ENCODE results near the gene KCNMA1. TPM values are rescaled to one million over a fixed set of nuclear protein-coding genes. Genes with fewer than 3 reads are reported as not detected.

Gene KCNMA1
- total RNA-seq, 1 donor from 2014 or later = 20.6 TPM

DNA sequence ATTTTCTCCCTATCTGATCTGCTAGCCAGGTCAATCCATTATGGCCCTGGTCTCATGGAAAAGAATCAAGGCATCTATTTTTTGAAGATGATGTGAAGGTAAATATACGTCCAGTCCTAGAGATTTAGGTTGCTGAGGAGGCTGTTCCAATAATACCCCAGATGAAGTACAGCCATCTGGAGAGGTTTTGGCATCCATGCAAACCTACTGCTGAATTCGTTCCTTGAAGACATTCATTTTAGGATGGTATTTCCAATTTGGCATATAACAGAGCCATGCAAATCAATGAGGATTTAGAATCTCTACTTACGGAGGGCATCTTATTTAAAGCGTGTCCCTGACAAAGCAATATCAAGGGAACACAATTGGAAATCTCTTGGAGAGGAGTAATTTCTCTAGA, 465.5 kb downstream of the KCNMA1 start:
- no peak for DNase-seq (ENCODE audit: low spot score)

DNA sequence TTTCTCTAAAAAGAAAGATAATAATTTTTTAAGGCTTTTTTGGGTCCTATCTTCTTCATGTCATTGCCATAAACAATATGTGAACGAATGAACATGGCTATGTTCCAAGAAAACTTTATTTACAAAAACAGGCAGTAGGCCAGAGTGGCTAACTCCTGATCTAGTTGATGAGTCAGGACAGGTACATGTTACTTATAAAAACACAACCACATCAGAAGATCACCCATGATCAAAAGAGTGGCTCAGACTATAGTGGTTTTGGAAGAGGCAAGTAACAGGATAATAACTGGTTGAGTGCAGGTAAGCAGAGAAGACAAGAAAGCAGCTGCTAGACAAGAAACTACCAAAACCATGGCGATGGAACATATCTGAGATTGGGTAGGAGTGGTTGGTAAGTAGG, 468.7 kb downstream of the KCNMA1 start:
- no peak for DNase-seq (ENCODE audit: low spot score)

DNA sequence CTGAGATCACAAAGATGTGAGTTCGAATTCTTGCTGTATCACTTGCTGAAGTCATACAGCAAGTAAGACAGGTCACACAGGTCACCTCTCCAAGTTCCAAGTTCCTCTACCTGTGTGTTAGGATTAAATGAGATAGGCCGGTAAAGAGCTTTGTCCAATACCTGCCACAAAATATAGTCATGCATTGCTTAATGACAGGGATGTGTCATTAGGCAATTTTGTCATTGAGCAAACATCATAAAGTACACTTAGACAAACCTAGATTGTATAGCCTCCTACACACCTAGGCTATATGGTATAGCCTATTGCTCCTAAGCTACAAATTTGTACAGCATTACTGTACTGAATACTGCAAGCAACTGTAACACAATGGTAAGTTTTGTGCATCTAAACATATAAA, 469.4 kb downstream of the KCNMA1 start:
- no peak for DNase-seq (ENCODE audit: low spot score)

DNA sequence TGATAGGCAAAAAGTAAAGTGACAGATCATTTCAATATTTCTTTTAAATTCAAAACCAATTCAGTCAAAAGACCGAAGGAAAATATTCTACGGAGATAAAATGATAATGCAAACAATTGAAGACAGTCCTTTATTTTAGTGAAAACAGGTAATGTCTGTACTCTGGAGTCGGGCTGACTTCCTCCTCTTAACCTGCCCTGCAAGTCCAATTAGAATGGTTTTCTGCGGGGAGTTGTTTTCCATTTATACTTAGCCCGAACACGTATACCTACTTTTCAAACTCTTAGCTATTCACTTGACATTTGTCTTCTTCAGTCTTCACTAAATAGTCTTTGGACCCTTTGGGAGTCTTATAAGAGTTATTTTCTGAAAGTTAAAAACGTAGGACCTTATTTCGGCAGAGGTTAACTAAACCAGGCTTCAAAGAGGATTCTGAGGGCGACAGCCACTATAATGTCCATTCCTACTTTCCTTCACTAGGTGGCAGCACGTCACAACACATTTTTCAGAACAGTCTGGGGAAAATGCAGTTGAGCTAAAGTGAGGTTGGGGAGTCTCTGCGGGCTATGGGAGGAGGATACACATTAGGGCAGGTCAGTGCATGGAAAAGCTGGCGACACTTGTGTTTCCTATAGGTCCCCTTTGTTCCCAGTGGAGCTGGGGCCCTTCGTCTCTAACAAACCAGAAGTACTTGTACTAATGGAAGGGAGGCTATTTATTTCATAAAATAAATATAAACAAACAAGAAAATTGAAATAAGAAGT, 472.0 kb downstream of the KCNMA1 start:
- DNase-seq (ENCODE audit: low spot score) = no peak

DNA sequence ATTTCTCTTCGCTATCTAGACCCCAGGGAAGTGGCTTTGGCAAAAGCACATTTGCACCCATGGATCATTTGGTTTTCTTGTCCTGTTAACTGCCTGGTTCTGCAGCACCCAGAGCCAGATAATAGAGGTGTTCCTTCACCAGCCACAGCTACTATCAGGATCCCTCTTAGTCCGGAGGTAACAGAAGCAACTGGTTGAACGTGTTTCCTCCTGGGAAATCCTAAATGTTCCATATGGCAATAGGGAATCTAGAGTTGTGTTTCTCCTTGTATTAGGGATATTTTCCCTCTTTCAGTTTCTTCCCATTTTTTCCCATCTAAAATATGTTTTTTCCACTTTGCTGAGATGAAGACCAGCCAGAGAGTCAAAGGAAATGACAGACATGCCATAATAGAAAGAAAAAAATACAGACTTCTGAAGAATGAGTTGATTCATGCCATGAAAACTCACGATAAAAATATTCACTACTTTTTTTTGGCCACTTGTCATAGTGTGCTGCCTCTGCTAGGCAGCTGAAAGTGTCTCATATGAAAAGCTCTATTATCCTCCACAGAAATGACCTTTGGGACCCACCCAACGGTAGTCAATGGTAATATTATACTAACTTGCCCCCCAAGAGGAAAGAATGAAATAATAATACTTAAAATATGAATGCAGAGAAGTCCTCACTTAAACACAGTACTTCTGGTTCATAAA, 472.8 kb downstream of the KCNMA1 start:
- DNase-seq (ENCODE audit: low spot score) = no peak

DNA sequence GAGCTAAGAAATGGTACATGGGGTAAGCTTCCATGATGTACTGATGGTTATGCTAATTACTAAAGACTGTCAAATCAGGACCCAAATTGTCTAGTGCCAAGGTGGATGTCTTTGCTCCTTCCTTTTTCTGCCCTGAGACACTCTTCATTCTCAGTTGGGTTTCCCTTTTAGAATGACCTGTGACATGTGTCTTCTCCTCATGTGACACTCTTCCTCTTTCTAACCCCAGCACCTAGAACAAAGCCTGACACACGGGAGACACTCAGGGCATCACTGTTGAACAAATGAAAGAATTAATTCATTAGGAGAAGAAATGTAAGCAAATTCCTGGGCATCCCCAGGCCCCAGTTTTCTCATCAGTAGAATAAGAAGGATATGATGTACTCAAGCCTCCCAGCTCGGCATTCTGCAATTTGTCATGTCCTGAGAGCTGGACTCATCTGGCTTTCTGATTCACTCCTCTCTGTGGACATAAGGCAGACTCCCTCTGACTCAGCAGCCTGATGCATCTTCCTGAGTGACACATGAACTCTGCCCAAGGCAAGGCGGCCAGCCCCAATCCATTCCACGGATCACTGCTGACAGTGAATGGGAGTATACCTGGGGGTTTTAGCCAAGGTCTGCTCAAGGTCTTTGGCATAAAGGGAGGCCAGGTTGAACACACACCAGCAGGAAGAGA, 473.8 kb downstream of the KCNMA1 start:
- no peak for DNase-seq (ENCODE audit: low spot score)

DNA sequence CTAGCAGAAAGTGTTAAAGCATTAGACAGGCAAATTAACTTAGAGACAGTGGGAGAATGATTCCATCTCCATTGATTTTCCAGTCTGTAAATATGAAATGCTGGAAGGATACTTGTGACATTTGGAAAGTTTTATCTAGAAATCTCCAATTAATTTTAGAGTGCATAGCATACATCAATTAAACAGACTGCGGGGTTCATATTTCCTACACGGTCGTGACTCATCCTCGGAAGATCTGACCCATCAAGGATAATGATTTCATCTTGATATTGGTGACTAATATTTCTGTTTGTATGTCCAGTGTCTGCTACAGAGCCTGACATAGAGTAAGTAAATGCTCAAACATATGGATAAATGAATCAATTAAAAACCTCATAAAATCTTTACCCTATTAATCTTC, 474.9 kb downstream of the KCNMA1 start:
- DNase-seq (ENCODE audit: low spot score) = no peak

DNA sequence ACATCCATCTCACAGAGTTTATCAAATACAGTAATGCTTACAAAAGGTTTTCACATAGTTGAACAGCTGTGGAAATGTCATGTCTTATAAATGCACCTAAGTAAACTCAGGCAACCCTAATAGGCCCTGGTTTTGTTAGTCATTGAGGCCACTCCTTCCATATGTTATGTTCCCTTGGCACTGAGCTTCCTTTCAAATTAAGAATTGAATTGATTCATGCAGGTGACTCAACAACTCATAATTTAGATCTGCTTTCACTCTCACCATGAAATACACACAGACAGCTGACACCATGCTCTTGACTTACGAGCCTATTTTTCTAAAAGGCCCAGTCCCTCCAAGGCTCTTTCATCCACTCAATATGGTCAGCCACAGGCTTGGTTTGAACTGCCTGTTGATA, 476.9 kb downstream of the KCNMA1 start:
- DNase-seq (ENCODE audit: low spot score) = no peak

DNA sequence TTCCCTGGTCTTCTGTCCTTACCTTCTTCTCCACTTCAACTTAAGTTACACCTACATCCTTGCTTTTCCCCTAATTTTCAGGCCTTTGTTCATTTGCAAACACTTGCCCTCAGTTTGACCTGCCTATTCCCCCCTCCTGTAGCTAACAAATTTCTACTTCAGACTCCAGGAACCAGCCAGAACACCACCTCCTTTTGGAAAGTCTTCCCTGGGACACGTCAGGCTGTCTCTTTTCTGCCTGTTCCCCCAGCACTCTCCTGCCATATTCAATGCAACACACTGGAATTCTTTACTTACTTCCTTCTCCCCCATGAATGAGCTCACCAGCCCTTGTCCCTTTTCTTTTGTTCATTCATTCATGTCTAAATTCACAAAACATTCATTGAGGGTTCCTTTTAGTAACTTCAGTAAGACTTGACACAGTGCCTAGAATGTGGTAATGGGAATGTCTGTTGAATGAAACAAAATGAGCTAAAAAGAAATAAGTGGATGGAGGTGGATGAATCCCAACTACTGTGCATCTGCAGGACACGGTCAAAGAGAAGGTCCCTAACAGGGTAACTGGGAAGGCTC, 478.0 kb downstream of the KCNMA1 start:
- DNase-seq (ENCODE audit: low spot score) = no peak

DNA sequence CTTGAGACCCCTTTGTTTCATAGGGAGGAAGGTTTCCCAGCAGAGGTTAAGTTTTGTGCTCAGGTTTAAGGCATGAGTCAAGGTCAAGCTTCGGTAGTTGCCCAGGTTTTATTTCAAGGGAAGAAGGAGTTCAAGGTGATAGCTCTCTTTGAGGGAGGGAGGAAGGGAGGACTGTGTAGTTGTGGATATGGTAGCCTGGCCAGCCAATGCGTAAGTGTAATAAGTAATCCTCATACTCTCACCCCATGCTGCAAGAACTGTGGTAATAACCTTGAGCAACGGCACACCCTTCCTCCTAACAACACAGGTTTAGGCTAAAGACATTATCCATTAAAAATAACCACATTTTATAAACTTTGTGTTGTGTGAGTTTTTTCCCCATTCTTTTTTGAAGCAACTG, 478.9 kb downstream of the KCNMA1 start:
- DNase-seq (ENCODE audit: low spot score) = no peak

DNA sequence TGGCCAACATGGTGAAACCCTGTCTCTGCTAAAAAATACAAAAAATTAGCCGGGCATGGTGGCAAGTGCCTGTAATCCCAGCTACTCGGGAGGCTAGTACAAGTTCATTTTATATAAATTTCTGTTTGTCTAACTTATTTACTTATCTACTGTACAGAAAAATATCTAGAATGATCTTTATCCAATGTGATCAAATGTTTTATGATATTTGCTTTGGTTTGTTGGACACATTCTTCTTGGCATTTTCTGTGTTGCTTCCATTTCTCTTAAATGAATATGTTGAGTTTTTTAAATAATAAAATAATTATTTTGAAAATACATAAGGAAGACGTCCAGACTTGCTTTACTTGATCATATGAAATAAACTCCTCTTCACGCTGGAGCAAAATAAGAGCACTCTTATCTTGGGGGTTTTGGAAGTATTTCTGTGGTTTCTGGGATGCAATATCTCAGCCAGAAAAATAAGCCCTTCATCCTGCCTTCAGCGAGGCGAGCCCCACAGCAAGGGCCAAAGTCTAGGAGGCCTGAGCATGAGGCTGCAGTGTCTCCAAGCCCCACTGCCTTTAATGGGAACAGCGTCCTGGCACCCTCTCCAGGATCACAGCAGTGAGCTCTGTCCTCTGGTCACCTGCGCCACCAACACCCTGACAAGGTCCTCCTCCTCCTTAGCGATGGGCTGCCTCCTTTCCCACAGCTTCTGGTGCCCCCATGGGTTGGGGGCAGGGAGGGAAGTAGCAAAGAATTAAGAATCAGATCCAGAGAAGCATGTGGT, 480.2 kb downstream of the KCNMA1 start:
- DNase-seq (ENCODE audit: low spot score) = no peak

DNA sequence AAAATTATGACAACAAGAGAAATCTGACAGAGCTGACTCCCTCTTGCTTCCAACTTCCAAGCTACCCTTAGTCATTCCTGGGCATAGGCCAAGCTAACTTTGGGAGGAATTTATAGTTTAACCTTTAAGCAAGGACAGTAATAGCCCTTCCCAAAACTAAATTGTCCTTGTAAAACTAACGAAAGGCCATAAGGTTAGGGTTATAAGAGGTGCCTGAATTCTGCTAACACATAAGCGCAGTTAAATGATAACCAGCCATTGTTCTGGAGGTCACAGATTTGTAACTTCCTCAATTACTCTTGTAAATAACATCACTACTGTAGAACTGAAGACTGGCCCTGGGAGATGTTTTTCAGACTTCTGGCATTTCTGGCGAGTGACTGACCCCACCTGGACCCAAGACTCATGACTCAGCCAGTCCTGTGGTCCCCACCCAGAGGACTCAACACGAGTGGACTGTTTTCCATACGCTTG, 481.2 kb downstream of the KCNMA1 start:
- no peak for DNase-seq (ENCODE audit: low spot score)

DNA sequence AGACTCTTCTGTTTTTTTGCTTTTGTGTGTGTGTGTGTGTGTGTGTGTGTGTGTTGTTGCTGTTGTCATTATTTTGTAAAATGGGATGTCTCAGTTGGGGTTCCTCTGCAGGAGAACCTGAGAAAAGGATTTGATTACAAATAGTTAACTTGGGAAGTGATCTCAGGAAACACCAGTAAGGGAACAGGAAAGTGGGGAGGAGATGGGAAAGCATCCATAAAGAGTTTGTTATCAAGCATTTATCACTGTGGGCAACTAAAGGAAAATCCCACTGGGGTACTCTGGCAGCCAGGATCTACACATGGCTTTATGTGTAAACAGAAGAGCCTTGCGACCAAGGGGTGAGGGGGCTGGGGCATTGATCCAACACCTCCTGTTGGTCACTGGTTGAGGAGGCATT, 485.4 kb downstream of the KCNMA1 start:
- no peak for DNase-seq (ENCODE audit: low spot score)

DNA sequence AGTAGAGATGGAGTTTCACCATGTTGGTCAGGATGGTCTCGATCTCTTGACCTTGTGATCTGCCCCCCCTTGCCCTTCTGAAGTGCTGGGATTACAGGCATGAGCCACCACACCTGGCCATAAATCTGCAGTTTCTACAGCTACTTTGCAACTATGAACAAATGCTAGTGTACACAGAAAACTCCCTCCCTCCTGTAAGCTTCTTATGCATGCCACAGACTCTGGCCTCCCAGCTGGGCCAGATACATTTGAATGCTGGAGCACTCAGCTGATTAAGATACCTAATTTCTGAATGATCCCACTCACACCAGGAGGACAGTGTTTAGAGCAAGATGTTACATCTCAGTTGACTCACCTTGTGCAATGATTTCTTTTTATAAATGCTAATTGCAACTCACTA, 486.2 kb downstream of the KCNMA1 start:
- DNase-seq (ENCODE audit: low spot score) = no peak

DNA sequence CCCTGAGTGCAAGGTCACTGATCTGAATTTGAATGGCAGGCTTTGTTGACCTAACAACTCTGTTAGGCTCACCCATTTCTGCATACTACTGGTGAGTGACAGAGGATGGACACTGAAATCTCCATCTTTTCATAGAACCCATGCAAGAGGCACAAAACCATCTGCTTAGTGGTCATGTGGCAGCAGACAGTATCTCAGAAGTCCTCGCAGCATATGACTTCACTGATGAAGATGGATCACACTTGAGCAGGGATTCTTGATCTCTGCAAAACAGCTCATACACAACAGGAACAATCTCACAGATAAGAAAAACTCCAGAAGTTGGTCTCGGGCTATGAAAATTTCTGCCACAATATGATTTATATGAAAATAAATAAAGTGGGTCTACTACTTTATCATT, 487.9 kb downstream of the KCNMA1 start:
- DNase-seq (ENCODE audit: low spot score) = no peak

DNA sequence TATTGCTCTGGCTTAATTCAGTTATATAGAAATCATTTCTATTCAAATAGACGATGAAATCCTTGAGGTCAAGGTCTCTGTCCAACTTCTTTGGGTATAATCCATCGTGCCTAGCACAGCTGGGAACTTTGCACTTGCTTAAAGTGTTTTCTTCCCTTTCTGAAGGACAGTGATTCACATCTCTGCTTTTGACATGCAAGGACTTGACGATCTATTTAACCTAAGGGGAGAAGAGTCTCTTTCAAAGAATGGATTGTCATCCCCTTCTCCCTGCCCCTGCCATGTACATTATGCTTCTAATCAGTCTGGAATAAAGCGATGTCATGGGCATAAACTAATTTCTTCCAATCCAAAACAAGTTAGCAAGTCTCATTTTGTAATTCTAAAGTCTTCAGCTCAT, 488.6 kb downstream of the KCNMA1 start:
- no peak for DNase-seq (ENCODE audit: low spot score)

DNA sequence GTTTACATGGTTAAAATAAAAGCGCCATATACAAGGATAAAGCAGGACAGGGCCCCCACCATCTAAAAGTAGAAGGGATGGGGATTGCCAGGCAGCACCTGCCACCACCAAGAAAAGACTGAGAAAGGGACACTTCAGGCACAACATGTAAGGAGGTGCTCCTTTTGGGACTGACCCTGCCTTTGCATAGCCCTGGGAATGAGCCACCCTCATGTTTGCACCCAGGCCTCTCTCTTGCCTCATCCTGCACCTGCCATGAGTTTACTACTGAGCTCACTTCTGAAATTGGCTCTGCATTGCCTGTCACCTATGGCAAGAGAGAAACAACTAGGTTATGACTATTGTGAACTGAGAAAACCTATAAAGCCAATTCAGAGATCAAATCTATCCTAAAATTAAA, 489.7 kb downstream of the KCNMA1 start:
- DNase-seq (ENCODE audit: low spot score) = no peak

DNA sequence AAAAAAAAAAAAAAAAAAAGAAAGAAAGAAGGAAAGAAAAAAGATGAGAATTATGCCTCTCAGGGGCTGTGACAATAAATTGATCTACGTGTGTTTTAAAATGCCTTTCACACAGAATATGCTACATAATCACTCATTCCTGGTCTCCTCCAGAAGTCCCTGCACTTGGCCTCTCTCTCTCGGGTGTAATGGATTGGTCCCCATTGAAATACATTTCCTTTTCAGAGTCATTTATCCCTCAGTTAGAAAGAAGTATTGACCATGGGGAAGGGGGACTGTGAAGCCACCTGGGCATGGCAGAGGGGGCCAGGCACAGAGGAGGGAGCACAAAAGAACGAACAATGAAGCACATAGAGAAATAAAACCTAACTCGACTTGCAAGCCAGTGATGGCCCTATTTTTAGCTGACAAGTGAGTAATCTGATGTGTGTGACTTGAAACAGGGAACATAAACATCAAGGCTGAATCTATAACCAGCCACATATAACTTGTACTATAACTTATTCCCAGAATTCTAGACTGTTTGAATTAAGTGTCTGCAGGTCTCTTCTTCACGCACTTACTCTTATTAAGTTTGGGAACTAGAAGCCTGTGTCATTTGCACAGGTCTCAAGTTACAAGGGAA, 490.8 kb downstream of the KCNMA1 start:
- DNase-seq (ENCODE audit: low spot score) = no peak

DNA sequence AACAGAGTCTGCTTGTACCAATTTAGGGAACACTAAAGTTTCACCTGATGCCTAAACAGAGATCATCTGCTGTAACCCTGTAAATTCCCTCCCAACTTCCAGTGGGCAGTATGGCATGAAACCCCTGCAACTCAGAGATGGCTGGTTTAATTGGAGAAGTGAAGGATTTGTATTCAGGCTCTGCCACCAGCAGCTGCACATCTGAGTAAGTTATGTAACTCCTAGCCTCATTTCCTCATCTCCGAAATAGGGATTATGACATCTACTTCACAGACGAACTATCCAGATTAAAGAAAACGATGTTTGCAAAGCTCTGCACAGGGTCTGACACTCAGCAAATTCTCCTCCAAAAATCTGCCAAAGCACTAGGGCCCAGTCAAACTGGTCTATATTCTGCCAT, 493.0 kb downstream of the KCNMA1 start:
- no peak for DNase-seq (ENCODE audit: low spot score)

DNA sequence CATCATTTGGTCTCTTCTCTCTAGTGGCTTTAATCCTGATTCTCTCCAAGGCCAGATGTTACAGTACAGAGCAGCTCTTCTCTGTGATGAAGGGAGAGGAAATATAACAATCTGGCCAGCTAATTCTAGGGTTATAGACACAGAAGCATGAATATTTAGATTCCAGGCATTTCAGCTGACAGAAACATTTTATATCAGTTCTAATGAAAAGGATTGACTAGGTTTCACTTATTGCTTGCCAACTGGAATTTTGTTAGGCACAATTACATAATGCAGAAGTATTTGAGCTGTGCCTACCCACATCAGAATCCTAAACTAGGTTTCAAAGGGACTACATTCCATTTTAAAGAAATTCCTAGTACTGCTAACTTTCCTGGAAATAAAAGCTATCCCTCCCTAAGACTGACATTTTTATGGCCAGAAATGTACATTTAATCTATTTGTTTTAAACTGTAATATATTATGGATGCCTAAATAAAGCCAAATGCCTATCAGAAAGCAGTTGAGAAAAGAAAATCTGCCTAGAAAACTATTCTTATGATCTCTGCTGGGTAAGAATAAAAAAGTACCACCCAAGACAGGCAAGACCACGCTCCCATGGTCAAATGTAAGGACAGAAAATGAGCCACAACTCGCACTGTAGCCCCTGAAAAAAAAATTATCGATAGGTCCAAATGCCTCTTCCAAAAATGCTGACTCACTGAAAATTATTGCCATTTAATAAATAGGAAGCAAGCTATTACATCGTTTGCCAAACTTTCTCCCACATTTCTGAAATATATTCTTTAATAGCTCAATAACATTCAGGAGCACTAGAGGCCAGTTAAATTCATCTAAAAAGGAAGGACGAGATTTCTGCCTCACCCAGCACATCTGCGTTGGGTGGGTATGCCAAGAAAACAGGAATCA, 498.1 kb downstream of the KCNMA1 start:
- DNase-seq (ENCODE audit: low spot score) = no peak

Measured in mesenteric fat pad (tissue), 1 donor.